NOMO-1 treated with DMSO at 0.1 percent for 48 hours (cell line): ENCODE data around the gene SGMS1.
A peak's percentile ranks its signal among the peaks of the same experiment; 100 is the strongest.

Source experiments
- DNase-seq: peaks from one replicate; lab custom pipeline; 2025; ENCODE audit not compliant: unreplicated experiment; lab: John Stamatoyannopoulos, UW

SGMS1 gene

DNA sequence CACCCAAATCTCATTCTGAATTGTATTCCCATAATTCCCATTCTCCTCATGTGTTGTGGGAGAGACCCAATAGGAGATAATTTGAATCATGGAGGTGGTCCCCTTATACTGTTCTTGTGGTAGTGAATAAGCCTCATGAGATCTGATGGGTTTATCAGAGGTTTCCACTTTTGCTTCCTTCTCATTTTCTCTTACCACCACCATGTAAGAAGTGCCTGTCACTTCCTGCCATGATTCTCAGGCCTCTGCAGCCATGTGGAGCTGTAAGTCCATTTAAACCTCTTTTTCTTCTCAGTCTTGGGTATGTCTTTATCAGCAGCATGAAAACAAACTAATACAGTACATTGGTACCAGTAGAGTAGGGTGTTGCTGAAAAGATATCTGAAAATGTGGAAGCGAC lies 274.2 kb downstream of the SGMS1 start:
- no peak for DNase-seq

DNA sequence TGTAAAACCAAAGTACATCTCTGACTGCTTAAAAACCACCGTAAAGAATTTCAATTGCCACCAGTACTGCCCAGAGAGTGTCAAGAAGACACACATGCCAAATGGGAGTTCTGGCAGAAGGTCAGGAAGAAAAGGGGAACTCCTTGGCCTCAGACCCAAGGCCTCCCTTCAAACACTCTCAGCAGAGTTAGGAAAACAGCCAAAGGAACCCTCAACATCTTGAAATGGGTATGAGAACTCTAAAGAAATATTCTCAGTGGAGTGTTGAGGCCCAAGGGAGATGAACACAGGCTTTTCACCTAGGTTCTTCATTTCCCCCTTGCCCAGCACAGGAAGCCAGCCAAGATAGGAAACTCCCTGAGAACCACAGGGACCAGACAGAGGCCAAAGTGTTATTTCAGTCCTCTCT lies 276.4 kb downstream of the SGMS1 start:
- DNase-seq = no peak

- no peak for DNase-seq
Measured at GRCh38 chr10:50346942-50347341, 276.8 kb downstream of the SGMS1 start.

- DNase-seq = no peak
Measured at GRCh38 chr10:50345545-50345944, 278.2 kb downstream of the SGMS1 start.

GRCh38 chr10:50343702-50344331 lies 279.9 kb downstream of the SGMS1 start:
- DNase-seq = no peak

DNA sequence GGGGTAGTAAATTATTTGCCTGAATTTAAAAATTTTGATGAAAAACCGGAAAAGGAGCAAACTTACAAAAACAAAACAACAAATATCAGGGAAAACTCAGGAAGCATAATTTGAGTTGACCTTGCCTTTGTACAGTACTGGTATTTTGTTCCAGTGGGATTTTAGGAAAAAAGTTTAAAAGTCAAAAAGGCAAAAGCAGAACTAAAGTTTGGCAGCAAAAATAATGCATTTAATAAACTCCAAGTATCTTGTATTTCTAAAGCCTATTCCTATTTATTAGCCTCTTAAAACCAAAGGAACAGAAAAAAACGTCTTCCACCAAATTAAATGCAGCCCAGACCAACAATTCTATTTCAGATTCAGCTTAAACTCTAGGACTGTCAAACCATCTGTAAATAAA lies 281.8 kb downstream of the SGMS1 start:
- no peak for DNase-seq

- DNase-seq = no peak
Measured at GRCh38 chr10:50336140-50336539, 287.6 kb downstream of the SGMS1 start.

DNA sequence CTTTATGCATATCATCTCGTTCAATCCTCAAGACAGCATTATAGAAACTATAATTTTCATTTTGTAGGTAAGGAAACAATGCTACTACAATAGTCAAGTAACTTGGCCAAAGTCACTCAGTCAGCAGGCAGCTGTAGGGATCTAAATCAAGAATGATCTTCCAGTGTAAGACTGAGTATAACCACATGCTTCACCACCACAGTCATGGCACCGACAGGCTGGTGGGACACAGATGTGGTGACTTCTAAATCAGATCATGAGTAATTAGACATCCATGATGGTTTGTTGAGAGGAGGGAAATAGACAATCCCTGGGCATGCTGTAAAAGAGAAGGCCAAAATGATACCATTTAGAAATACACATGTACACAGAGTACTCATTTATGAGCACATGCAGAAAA lies 288.4 kb downstream of the SGMS1 start:
- DNase-seq = no peak

DNA sequence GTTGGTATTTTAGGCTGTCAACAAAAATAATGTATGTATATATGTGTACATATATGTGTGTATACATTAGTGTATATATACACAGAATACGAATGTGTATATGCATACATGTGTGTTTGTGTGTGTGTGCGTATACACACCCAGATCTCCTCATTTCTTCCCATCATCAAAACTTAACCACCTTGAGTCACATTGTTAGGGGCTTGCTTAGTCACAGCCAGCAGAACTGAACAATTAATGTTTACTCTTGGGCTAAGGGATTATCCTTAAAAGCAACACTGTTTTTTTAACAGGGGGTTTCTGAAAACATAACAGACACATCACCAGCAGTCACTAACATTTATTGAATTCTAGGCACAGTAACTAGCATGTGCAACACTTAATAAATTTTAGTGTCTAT lies 289.5 kb downstream of the SGMS1 start:
- DNase-seq = no peak

GRCh38 chr10:50333872-50334271 lies 289.9 kb downstream of the SGMS1 start:
- DNase-seq = no peak

GRCh38 chr10:50332108-50332842 lies 291.5 kb downstream of the SGMS1 start:
- no peak for DNase-seq

DNA sequence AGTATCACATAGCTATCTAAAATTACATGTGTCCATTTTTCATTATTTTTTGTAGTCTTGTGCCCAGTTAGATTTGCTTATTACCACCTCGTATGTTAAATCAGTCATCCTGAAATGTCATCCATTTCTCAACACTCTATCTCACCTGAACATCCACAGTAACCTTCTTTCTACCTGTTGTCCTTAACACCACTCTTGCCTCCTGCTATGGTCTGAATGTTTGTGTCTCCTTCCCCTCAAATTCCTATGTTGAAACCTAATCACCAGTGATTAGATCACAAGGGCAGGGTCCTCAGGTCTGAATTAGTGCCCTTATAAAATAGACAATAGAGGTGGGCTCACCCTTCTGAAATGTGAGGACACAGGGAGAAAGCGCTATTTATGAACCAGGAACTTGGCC lies 292.3 kb downstream of the SGMS1 start:
- DNase-seq = no peak

- no peak for DNase-seq
Measured at GRCh38 chr10:50326757-50327701, 296.7 kb downstream of the SGMS1 start.

DNA sequence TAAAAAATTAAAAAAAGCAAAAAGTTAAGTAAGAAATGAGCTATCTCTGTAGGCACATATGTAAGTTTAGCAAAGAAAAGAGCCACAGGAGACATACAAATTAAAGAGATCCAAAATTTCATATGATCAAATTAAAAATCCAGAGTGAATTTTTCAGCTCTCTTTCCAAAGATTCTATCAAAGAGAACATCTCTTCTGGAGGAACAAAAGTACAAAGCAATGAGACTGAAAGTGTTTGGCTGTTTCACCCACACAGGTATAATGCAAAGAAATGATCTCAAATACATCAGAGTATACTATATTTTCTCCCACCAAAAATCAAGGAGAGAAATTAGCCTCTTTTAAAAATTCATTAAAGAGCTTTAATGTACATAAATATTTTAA lies 297.6 kb downstream of the SGMS1 start:
- DNase-seq = no peak

DNA sequence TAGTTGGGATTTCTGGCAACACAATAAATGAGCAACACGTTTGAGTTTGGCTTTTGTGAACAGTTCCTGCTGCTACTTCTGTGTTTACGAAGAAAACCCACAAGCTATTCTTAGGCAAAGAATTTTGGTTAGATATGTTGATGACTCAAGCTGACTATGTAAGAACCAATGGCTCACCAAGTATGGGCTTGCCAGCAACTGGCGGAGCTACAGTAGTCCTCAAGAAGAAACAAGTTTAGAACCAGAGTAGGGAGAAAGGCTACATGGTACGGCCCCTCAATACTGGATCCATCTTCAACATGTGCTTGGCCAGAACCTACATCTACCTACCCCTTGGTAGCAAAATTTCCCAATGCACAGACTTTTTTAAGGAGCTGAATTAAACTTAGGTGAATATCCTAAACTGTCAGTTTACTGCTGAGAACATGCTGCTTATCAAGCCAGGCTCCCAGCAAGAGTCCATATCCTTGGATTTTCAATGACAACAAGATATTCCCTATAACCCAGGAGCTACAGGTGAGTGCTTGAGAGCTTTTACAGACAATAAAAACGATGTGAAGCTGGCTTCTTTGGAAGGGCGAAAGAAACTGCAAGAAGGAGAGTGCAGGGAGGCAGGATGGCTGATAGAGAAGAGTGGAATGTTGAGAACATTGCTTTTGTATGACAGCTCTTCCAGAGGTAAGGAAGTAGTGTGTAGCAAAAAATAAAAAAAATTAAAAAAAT lies 298.1 kb downstream of the SGMS1 start:
- DNase-seq = peak; percentile 89

DNA sequence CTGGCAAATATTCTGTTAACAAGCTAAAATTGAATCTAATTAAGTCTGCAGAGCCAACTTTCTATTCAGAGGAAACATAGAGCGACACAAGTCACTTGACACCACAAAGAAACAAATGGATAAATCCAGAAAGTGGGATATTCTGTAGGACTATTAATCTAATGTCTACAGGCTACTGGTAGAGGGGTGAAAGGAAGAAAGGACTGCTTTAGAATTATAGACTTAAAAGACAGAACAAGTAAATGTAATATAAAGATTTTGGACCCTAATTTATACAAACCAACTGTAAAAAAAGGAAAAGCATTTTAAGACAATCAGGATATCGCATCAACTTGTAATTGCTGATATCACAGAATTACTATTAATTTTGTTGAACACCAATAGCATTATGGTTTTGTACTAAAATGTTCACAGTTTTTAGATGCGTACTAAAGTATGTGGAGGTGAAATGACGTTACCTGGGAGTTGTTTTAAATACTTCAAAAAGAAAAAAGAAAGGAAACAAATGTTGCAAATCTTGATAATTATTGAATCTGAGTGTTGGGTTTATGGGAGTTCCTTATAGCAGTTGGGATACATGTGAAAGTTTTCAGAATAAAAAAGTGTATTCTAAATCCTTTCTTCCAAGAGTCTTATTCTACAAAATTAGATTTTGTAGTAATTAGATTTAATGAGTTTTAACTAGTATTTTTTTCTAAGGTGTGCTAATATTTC lies 298.9 kb downstream of the SGMS1 start:
- DNase-seq = no peak

DNA sequence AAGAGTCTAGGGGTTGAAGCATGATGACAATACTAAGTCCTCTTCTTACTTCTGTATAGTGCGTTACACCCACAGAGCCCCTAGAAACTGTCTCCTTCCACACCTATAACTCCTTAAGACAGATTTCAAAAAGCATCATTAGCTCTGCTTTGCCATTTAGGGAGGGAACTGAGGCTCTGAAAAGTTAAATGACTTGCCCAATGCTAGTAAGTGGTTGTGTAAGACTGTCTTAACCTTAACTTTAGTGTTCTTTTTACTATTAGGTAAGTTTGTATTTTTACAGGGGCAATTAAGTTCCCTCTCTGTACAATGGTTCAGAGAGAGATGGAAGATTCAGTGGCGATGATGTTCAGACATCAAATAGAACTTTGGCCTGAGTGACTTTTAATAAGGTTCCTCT lies 299.7 kb downstream of the SGMS1 start:
- DNase-seq = peak; percentile 28

- peak; percentile 15 for DNase-seq
Measured at GRCh38 chr10:50322077-50322476, 301.7 kb downstream of the SGMS1 start.

- no peak for DNase-seq
Measured at GRCh38 chr10:50318129-50318528, 305.6 kb downstream of the SGMS1 start.
